Stimulated activated CD4-positive, alpha-beta T cell treated with anti-CD3 and anti-CD28 coated beads, Interleukin-2, amount 100 ng/mL, for 48 hours (primary cell): ENCODE results near the gene GALNS.
"Not testable (repeated sequence)": the region's sequence is repeated elsewhere in the genome, so short reads cannot be mapped to it uniquely, and the experiment has no call there.

ENCODE experiments used
- DNase-seq, 2 donors: peaks; one replicate each; pipeline ENCODE4 v3.0.0-alpha.2; 2020

Gene GALNS

DNA sequence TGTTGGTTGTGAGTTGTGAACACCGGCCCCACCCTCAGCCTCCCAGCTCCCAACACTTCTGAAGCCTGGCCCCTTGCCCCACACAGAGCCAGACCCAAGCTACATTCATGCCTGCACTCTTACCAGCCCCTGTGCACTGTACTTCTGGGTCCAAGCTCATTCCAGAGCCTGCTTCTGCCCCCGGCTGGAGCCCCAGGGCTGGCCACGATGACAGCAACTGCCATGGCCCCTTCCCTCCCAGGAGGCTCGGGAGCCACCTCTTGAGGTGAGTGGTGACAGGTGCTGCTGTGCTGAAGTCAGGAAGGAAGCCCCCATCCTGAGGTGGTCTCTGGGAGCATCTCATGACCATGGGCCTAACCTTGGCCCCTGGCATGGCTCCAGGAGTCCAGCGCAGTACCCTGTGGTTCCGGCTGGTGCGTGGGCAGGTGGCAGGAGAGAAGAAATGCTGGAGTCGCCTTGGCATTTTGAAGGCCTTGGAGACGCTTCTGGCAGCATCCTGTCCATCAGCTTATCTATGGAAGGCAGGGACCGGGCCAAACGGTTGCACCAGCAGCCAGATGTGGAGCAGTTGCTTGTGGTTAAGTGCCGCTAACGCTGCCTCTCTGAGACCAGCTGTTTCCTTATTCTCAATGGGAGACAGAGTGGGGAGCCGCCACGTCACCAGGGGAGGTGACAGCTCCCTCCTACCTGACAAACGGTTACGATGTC, 57.0 kb downstream of the GALNS start:
- DNase-seq, result no peak

DNA sequence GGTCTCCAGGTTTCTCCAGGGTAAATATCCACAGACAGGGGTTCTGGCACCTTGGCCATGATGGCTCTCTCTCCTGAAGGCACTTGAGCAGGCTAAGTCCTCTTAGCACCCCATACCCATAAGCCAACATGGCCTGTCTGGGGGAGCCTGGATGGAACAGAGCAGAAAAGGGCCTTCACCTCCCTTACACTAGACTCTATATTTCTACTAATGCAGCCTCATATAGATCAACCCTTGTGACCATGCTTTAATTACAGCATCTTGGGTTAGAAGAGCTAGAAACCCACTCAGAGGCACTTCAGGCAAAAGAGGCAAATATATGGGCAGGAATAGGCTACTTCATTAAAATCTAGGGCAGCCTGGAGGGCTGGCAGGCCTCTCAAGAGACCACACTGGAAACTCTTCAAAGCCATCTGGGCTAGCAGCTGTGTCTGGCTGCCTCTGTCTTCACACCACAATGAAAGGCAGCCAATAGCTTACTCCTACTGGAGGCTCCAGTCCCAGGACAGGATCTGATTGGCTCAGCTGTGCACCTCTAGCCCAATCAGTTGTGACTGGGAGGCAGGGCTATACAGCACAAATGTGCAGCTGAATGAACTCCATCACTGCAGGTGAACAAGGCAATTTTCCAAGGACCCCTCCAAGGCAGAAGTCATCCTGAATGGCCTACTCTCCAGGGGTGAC, 57.8 kb downstream of the GALNS start:
- no peak for DNase-seq

DNA sequence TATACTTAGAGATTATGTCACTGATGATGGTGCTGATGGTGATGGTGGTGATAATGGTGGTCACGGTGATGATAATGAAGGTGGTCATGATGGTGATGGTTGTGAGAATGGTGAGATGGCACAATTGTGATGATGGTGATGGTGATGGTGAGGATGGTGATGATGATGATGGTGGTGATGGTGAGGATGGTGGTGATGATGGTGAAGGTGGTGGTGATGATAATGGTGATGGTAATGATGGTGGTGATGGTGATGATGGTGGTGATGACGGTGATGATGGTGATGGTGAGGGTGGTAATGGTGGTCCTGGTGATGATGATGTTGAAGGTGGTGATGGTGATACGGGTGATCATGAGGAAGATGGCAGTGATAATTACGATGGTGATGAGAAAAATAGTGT, 58.7 kb downstream of the GALNS start:
- DNase-seq, result no peak

DNA sequence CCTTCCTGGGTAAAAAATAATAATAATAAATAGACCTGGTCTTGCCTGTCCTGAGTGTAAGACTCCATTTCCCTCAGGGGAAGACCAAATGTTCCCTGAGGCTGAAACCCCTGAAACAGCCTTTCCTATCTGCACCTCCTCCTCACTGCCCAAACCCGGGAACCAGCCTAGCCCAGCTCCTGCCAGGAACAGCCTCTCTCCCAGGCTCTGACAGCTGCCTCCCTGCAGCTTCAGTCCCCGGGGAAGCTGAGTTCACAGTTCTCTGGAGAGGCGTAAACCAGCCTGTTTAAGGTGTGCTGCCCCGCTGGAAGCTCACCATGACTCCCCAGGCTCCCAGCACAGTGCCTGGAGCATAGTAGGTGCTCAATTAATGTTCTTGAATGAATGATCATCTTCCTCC, 60.5 kb downstream of the GALNS start:
- no peak for DNase-seq

DNA sequence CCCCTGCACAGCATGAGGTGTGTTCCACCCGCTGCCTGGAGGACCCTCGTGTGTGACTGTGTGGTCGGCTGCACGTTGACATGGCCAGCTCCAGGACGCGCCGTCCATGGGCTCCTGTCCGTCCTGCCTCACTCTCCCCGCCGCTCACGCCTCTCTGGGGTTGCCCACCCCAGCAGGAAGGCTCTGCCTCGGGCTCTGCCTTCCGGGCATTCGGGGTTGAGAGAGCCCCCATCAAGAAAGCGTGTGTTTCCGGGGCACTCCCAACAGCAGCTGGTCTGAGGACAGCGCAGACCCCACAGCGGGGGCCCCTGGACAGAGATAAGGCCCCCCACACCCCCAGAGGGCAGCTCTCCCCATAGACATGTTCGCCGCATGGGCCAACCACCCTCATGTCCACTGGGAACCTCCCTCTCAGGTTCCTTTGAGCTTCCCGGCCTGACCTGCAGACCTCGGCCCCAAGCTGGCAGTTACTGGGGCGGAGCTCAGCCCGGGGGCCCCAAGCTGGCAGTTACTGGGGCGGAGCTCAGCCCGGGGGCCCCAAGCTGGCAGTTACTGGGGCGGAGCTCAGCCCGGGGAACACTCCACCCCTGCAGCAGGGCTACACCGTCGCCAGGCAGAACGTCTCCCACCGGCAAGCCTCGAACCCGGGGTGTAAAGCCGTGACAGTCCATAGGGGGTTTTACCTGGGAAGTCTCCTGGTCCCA, 63.3 kb downstream of the GALNS start:
- no peak for DNase-seq

DNA sequence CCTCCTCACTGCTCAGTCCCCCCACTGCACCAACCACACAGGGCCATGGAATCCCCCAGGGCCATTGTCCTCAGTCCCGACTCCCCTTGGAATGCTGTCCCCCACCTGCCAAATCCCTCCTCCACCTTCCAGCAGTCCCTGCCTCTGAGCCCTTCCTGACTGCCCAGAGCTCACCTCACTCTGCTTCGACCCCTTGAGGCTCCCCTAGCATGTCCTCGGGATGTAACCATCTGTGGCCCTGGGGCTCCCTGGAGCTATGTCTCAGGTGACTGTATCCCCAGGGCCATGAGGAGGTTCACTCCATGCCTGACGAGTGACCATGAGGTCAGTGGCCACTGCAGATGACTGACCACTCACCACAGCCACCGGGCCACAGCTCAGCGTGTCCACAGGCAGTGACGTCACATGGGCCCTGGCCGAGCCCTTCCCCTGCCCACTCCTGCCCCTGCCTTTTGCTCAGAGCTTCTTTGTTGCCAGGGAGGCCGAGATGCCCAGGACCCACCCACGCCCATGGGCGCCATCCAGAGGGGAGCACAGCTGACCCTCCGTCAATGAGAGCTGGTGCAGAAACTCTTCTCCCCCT, 64.0 kb downstream of the GALNS start:
- no peak for DNase-seq

DNA sequence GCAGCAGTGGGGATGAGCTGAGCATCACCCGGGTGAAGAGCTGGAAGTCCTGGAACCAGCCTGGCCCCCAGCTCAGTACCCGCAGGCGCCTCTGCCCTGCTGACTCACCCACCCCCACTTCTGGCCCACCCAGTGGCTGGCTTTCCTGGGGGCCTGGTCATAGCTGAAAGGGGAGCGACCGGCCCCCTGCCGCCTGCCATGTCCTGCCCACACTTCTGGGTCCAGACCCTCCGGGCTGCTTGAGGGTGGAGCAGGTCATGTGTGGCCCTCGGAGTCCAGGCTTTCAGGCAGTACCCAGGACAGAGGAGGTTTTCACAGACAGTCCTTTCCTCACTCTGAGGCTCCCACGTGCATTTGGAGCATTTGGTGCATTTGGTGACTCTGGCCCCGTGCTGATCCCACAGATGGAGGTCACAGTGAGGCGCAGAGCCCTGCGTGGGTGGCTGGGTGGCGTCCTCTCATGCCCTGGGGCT, 64.6 kb downstream of the GALNS start:
- no peak for DNase-seq

DNA sequence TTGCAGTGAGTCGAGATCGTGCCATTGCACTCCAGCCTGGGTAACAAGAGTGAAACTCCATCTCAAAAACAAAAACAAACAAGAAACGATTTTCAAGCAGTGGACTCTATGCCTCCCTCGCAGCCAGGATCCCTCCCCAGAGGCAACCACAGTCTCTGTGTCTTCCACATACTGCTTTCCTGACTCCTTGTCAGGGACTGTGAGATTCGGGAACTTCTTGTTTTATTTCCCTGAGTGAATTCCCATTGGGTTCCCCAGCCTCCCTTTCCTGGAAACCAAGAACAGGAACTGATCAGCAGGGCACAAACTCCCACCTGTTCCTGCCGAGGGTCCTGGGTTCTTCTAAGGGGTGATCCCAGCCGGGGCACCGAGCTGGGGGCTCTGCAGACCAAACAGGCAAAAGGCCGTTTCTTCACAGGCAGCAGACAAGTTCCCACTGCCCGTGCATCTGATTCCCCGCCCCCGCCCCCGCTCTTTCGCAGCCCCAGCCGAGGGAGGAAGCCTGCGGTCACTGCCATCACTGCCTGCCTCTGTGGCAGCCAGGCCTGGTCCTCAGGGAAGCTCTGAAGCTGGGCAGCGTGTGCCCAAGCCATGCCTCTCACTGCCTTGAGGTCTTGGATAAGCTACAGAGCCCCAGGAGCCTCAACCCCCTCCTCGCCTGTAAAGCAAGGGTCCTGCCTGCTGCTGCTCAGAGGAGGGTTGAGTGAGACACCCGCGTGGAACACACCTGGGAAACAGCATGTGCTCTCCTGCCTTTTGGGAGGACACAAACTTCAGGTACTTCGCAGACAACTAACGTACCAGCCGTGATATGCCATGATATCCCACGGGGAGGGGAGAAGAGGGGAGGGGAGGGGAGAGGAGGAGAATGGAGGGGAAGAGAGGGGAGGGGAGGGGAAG, 66.2 kb downstream of the GALNS start:
- peak; percentile 55 to 59 for DNase-seq

DNA sequence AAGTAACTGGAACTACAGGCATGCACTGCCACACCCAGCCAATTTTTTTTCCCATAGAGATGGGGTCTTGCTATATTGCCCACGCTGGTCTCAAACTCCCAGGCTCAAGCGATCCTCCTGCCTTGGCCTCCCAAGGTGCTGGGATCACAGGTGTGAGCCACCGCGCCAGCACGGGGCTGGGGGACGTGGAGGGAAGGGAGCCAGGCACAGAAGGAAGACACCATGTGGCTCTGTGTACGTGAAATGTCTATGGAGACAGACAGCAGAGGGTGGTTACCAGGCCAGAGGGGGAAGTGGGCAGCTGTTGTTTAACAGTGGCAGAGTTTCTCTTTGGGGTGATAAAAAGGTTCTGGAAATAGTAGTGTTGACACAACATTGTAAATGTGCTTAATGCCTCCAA, 67.2 kb downstream of the GALNS start:
- no peak for DNase-seq

DNA sequence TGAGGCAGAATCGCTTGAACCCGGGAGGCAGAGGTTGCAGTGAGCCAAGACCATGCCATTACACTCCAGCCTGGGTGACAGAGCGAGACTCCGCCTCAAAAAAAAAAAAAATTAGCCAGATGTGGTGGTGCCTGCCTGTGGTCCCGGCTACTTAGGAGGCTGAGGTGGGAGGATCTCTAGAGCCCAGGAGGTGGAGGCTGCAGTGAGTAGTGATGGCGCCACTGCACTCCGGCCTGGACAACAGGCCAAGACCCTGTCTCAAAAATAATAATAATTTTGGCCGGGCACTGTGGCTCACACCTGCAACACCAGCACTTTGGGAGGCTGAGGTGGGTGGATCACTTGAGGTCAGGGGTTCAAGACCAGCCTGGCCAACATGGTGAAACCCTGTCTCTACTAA, 68.0 kb downstream of the GALNS start:
- DNase-seq, result not testable (repeated sequence)

DNA sequence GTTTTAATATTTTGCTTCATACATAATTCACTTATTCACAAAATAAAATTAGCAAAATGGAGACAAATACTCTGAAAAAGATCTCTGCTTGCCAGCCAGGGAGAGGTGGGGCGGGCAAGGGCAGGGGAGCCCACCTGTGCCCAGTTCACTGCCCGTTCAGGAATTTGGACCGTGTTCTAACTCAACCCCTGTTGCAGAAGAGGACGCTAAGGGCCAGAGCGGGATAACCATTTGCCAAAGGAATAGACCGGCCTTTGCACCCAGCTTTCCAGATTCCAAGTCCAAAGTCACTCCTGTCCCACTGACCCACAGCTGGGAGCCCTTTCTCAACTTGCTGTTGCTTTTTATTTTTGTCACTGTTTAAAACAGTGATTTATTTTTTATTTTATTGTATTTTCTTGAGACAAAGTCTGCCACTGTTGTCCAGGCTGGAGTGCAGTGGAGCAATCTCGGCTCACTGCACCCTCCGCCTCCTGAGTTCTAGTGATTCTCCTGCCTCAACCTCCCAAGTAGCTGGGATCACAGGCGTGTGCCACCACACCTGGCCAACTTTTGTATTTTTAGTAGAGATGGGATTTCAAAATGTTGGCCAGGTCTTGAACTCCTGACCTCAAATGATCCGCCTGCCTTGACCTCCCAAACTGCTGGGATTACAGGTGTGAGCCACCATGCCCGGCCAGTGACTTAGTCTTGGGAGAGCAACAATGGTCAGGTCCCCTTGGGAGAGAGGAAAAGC, 69.0 kb downstream of the GALNS start:
- no peak for DNase-seq

DNA sequence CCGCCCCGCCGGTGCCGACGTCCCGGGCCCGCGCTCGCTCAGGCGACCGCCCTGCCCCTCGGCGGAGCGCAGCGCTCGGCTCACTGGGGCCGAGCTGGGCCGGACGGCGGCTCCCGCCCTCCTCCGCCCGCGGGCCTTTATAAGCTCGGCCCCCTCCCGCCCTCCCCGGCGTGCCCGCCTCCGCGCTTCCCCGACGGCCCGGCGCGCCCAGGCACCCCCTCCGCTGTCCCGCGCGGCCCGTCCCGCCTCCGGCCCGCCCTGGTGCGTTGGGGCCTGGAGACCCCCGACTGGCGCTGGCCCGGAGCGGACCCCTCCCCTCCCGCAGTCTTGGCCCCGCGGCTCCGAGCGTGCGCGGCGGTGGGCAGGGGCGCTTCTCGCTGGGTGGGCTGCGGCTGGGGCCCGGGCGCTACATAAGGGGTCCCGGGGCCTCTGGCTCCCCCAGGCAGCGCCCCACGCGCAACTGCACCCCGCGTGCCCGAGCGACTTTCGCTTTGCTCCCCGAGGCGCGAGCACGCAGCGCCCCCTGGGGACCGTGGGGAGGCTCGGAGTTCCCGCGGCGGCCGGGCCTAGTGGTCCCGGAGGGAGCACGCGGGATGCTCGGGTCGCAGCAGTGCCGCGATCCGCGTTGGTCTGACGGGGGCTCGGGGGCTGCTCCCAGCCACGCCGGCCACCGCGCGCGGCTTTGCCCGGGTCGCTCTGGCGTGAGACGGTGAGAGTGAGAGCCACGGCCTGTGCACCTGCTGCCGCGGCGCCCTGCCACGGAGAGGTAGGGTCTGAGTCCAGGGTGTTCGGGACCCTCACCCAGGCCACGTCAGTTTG, 71.4 kb downstream of the GALNS start, which contains the start of gene PIEZO1:
PIEZO1 (minus strand) TSS at position 115 of the 819 bp plus-strand sequence. CDS start 256 bp downstream, outside the sequence.
- DNase-seq, result peak; percentile 64 to 73

DNA sequence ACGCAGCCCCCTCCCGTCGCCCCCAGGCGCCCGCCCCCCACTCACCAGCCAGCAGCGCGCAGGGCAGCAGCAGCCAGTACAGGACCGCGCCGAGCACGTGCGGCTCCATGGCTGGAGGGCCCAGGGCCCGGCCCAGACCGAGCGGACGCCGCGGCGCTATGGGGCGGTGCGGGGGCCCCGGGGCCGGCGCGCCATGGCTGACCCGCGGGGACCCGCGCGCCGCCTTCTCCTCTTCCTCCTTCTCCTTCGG, 72.0 kb downstream of the GALNS start:
- no peak for DNase-seq

DNA sequence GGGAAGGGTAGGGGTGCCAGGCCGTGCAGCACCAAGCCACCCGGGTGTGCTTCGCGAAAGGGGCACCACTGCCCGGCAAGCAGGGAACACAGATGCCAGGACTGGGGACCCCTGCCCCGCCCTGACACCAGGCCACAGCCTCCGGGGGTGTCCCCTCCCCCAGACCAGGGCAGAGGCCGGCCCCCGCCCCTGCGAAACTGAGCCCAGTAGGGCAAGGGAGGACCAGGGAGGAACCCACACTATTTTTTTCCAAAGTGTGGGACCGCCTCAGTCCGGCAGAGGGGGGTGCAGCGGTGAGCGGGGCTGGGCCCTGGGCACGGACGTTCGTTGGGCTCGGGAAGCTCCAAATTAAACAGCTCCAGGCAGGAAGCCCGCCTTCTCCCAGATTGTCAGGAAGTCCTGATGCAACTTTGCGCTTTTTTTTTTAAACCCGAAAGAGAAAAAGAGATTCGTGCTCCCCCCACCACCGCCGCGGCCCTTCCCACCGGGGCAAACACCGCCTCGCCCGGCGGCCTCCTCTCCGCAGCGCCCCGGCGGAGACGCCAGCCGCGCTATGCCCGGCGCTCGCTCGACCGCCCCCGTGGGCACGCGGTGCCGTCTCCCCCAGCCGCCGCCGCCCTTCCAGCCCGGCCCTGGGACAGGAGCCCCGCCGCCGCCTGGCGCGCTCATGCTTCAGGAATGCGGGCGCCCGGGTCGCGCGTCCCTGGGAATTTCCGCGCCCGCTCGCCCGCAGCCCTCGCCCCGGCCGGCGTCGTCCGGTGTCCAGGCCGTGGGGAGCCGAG, 72.5 kb downstream of the GALNS start:
- no peak for DNase-seq

DNA sequence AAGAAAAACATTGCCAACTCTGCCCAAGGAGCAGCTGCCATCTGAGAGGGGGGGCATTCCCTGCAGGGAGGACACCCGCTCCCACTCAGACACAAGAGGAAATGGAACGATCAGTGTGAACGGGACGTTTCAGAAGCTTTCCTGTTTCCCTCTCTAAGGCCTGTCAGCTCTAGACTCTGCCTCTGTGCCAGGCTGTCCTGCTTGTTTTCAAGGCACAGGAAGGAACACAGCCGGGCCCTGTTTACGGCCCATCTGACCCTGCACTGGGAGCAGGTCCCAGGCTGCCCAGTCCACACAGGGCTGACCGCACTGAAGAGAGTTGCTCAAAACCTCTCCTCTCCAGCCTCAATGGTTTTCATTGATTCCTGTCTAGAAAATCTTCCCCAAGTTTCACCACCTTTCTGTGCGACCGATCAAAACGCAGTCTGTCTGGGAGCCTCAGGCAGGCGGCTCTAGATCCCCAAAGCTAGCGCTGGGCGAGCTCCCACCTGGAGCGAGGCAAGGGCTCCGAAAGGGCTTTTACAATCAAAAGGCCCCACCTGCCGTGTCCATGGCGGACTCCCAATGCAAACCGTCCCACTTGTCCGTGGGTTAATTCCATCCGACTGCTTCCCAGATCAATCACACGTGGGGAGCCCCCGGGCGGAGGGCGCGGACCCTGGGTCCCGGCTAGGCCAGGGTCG, 73.2 kb downstream of the GALNS start:
- DNase-seq, result no peak

DNA sequence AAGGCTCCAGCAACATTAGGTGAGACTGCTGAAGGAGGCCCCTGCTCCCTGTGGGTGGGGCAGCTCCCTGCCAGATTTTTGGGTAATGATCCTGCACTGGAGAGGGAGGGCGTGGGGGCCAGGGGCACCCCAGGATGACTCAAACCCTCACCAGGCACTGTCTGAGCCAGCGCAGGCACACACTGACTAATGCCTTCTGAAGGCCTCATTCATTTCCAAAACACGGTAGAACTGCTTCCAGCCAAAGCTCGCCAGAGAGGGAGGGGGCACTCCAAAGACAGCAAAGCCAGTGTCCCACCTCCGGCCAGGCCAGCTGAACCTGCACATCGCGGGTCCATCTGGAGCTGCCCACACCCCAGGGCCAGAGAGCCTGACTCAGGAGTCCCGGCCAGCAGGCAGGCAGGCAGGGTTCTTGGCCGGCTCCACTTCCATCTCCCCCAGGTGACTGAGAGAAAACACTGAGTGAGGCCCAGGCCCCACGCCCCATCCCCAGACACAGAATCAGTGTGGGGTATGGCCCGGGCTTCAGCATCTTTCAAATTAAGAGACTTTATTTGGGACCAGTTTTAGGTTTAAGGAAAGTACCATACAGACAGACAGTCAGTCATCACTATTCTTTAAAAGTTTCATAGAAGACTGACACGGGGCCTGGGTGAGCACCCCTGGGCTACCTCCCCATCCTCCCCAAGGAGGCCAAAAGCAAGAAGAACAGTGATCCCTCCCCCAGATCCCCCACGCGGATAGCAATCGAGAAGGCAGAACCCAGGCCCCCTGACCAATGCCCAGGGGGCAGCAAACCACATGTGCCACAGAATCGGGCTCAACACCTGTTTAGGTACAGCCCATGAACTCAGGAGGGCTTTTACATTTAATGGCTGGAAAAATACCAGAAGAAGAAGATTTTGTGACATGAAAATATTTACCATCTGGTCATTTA, 74.0 kb downstream of the GALNS start:
- DNase-seq, result peak; percentile 68

DNA sequence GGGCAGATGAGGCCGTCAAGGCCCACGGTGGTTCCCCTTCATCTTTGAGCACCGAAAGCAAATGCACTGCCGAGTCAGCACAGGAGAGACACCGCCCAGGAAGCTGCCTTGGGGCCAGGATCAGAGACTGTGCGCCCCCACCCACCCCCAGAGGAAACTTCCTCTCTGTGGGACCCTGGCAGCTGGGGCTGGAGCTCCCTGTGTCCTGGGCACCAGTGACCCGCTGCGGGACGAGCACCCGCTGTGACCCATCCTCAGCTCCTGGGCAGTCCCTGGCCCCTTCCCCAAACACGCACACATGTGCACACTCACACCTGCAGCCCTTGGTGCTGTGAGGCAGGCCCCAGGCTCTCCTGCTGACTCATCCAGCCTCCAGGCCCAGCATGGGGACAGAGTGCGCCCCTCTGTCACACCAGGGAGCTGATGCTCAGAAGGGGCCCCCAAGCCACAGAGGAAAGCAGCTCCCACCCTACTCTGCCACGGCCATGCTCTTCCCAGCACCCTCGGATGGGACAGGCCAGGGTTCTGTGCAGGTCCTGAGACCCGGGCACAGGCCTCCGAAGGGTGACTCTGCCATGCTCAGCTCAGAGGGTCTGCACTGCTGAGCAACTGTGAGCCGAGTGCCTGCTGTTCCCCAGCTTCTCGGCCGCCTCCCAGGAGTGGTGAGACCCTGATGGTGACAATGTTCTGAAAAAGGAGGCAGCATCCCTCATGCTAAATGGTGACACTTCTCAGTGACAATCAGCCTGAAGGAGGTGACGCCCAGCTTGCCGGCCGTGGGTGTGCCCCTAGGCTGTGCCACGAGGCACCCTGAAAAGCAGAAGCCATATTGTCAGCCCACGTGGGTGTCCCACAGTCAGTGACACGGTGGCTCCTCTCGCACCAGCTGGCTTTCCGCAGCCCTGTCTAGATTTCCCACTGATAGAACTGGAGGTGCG, 75.3 kb downstream of the GALNS start:
- peak; percentile 50 to 57 for DNase-seq
